ENCODE measurements around the gene VCP. TPM values are rescaled to one million over a fixed set of nuclear protein-coding genes. Genes with fewer than 3 reads are reported as not detected.

The VCP gene
- total RNA-seq, 8 experiments from 2014 or later, result 112 to 342 (median 164) TPM

GRCh38 chr9:35108946-35109575 lies 36.6 kb upstream of the VCP start:
- in situ Hi-C loops (cut with MboI; ENCODE audit: low pct_unique_long_range_greater_than_20kb in 2 of 9, low sequenced_read_pairs in 9 of 9, unreplicated experiment in 9 of 9), result loop anchor here in 4 of 9 experiments (25.0 kb wide), 3 partner anchors 153 to 378 kb away; partner anchors contain the start of gene RUSC2 (in 3 of the 4)

DNA sequence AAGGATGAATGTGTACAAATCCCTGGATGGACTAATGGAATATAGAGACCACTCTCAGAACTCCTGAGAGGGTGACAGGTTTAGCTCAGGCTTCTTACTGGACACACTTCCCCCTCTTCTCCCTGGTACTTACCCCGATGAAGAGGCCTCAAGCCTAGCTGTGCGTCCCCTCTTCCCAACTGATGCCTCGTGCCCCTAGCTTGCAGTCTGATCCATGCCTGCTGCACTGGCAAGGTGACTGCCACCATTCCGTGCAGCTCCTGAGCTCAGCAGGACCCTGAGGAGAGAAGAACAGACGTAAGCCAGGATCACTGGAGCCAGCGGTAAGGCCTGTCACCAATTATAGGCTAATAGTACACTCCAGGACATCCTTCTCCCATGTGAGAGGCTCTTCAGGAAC lies 36.0 kb upstream of the VCP start:
- Histone ChIP-seq H3K4me1 (replicated peaks in 1 of 2) (peaks cover 27 to 32% of the 10 kb centered on the region in 2 donors), H3K4me3 (no peak overlapping the region), H3K27ac (no peak overlapping the region)
- in situ Hi-C loops (cut with MboI; ENCODE audit: low pct_unique_long_range_greater_than_20kb in 2 of 9, low sequenced_read_pairs in 9 of 9, unreplicated experiment in 9 of 9), result loop anchor here in 4 of 9 experiments (25.0 kb wide), 3 partner anchors 154 to 379 kb away; partner anchors contain the start of gene RUSC2 (in 3 of the 4)
- ATAC-seq (replicated peaks in 6 of 8), result no peak
- WGBS, 10 experiments, result 93 to 96% methylated on average over 3 to 6 of the region's 6 CpGs; no CpG with 5 or more reads in 8 of the 10 experiments

More at GRCh38 chr9:35108946-35109575, 36.6 kb upstream of the VCP start:
- ATAC-seq (replicated peaks in 6 of 8), result no peak
- H3K27ac ChIP-seq, result no peak overlapping the region
- peaks cover 25 to 29% of the 10 kb centered on the region in 2 donors for H3K4me1 ChIP-seq (replicated peaks in 1 of 2)
- H3K4me3 ChIP-seq, result no peak overlapping the region
- WGBS, 10 experiments, result 40 to 100% (median 89%) methylated on average over 1 to 7 of the region's 8 CpGs; no CpG with 5 or more reads in 2 of the 10 experiments

- Histone ChIP-seq H3K4me1 (replicated peaks in 1 of 2) (peaks cover 20 to 24% of the 10 kb centered on the region in 2 donors), H3K4me3 (no peak overlapping the region), H3K27ac (no peak overlapping the region)
- ATAC-seq (replicated peaks in 6 of 8), result no peak
- in situ Hi-C loops (cut with MboI; ENCODE audit: low pct_unique_long_range_greater_than_20kb in 2 of 9, low sequenced_read_pairs in 9 of 9, unreplicated experiment in 9 of 9), result loop anchor here in 4 of 9 experiments (25.0 kb wide), 3 partner anchors 155 to 380 kb away; partner anchors contain the start of gene RUSC2 (in 3 of the 4)
- WGBS, 10 experiments, result 60 to 100% (median 87%) methylated on average over 1 to 3 of the region's 18 CpGs; no CpG with 5 or more reads in 6 of the 10 experiments
Measured at GRCh38 chr9:35107297-35108290, 35.2 kb upstream of the VCP start.

GRCh38 chr9:35106343-35106730 lies 33.9 kb upstream of the VCP start:
- Histone ChIP-seq H3K4me3 (no peak overlapping the region), H3K27ac (no peak overlapping the region), H3K4me1 (replicated peaks in 1 of 2) (peaks cover 23 to 24% of the 10 kb centered on the region in 2 donors)
- in situ Hi-C loops (cut with MboI; ENCODE audit: low pct_unique_long_range_greater_than_20kb in 2 of 9, low sequenced_read_pairs in 9 of 9, unreplicated experiment in 9 of 9), result loop anchor here in 4 of 9 experiments (25.0 kb wide), 3 partner anchors 156 to 381 kb away; partner anchors contain the start of gene RUSC2 (in 3 of the 4)
- no peak for ATAC-seq (replicated peaks in 6 of 8)
- 60 to 100% (median 84%) methylated on average over 1 to 5 of the region's 7 CpGs; no CpG with 5 or more reads in 4 of the 10 experiments for WGBS, 10 experiments

DNA sequence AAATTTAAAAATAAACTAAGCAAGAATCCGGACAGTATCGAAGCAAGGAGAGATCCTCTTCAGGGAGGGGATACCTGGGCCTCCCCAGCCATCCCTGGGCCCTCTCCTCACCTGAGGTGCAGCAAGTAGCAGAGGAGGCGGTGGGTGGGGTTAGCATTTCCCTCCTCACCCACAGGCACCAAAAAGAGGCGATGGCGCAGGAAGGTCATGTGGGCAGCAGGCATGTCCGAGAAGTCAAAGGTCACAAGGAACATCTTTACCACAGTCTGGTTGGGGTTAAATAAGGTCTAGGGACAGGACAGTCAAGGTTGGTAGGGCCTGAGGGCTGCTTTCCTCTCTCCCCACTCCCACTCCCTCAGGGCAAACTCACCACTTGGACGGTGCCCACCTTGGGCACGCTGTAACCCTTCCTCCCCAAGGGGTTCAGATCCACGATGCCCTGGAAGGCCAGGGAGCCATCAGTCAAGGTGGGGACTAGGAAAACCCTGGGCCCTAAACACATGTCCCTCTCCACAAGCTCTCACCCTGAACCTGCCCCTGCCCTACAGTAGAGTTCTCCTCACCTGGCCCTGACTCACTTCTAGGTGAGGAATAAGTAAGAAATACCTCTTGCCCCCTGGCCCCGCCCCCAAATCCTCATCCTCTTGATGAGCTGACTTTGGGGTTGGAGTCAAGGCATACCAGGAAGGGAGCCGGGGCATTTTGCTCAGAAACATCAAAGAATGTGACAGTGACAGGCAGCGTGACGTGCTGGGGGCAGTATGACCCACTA lies 33.3 kb upstream of the VCP start:
- H3K4me1 ChIP-seq (replicated peaks in 1 of 2), result peaks cover 23% of the 10 kb centered on the region in 2 donors
- in situ Hi-C loops (cut with MboI; ENCODE audit: low pct_unique_long_range_greater_than_20kb in 2 of 9, low sequenced_read_pairs in 9 of 9, unreplicated experiment in 9 of 9), result loop anchor here in 4 of 9 experiments (25.0 kb wide), 3 partner anchors 157 to 382 kb away; partner anchors contain the start of gene RUSC2 (in 3 of the 4)
- H3K4me3 ChIP-seq, result no peak overlapping the region
- 90 to 100% (median 100%) methylated on average over 2 to 10 of the region's 13 CpGs; no CpG with 5 or more reads in 3 of the 10 experiments for WGBS, 10 experiments
- ATAC-seq (replicated peaks in 6 of 8), result no peak
- no peak overlapping the region for H3K27ac ChIP-seq

- WGBS, 10 experiments, result 86 to 100% (median 93%) methylated on average over 1 to 8 of the region's 12 CpGs; no CpG with 5 or more reads in 4 of the 10 experiments
- in situ Hi-C loops (cut with MboI; ENCODE audit: low pct_unique_long_range_greater_than_20kb in 2 of 9, low sequenced_read_pairs in 9 of 9, unreplicated experiment in 9 of 9), result loop anchor here in 4 of 9 experiments (25.0 kb wide), 3 partner anchors 157 to 382 kb away; partner anchors contain the start of gene RUSC2 (in 3 of the 4)
- peaks cover 17 to 18% of the 10 kb centered on the region in 2 donors for H3K4me1 ChIP-seq (replicated peaks in 1 of 2)
- ATAC-seq (replicated peaks in 6 of 8), result no peak
- no peak overlapping the region for H3K4me3 ChIP-seq
- no peak overlapping the region for H3K27ac ChIP-seq
Measured at GRCh38 chr9:35105126-35105525, 32.7 kb upstream of the VCP start.

DNA sequence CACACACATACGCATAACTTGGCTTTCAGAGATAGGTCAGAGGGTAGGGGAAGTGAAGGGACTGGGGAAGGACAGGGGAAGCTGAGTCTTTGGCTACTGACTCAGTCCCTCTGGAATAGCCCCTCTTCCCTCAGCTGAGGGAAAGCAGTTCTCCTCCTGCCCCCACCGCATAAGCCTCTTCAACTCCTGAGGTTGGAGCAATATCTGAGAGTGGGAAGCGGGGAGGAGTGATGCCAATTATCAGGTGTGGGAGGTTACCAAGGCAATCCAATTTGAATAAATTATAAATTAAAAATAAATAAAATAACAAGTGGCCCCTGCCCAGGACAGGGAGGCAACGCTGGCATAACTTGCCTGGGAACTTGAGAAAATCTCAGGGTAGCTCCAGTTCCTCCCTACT lies 32.2 kb upstream of the VCP start:
- H3K4me3 ChIP-seq, result no peak overlapping the region
- WGBS, 10 experiments, result 71 to 100% (median 100%) methylated on average over 1 to 3 of the region's 4 CpGs; no CpG with 5 or more reads in 6 of the 10 experiments
- H3K4me1 ChIP-seq (replicated peaks in 1 of 2), result peaks cover 17 to 18% of the 10 kb centered on the region in 2 donors
- ATAC-seq (replicated peaks in 6 of 8), result no peak
- in situ Hi-C loops (cut with MboI; ENCODE audit: low pct_unique_long_range_greater_than_20kb in 2 of 9, low sequenced_read_pairs in 9 of 9, unreplicated experiment in 9 of 9), result loop anchor here in 4 of 9 experiments (25.0 kb wide), 3 partner anchors 158 to 383 kb away; partner anchors contain the start of gene RUSC2 (in 3 of the 4)
- H3K27ac ChIP-seq, result peak overlapping the region in 1 of 2 donors; percentile 83

DNA sequence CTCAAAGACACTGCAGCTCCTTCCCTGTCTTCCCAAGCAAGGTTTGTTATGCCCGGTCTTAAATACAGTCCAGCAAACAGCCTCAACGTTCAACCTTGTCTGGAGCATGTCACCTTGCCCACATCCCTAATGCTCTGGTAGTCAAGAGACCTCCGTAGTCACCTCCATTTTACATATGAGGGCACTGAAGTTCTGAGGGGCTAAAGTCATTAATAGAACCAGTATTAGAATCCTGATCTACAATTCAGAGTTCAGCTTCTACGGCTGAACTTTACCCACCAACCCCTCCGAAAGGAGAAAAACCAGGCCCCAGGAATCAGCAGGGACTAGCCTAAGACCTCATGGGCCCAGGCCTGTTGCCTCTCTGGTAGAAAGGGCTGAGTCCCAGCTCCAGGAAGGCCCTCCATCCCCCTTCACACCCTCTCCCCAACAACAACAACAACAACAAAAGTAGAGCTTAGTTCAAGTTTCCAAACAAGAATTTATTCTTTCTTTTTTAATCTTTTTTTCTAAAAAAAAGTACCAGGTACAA lies 31.3 kb upstream of the VCP start:
- peaks cover 17 to 18% of the 10 kb centered on the region in 2 donors for H3K4me1 ChIP-seq (replicated peaks in 1 of 2)
- in situ Hi-C loops (cut with MboI; ENCODE audit: low pct_unique_long_range_greater_than_20kb in 2 of 9, low sequenced_read_pairs in 9 of 9, unreplicated experiment in 9 of 9), result loop anchor here in 4 of 9 experiments (25.0 kb wide), 3 partner anchors 159 to 384 kb away; partner anchors contain the start of gene RUSC2 (in 3 of the 4)
- H3K4me3 ChIP-seq, result peak overlapping the region; percentile 41 to 87 (median 75)
- peak overlapping the region; percentile 80 to 83 for H3K27ac ChIP-seq
- ATAC-seq (replicated peaks in 6 of 8), result no peak
- 0 to 100% (median 9%) methylated on average over 1 to 5 of the region's 5 CpGs; no CpG with 5 or more reads in 2 of the 10 experiments for WGBS, 10 experiments

GRCh38 chr9:35102769-35103659 lies 30.6 kb upstream of the VCP start, which contains the start of gene STOML2:
STOML2 (minus strand) TSS chr9:35103131; CDS start chr9:35103094, 37 bp downstream.
- WGBS, 10 experiments, result 0 to 1% (median 0%) methylated on average over 1 to 32 of the region's 57 CpGs; no CpG with 5 or more reads in 4 of the 10 experiments
- ATAC-seq (replicated peaks in 6 of 8), result peak; percentile 94 to 98 (median 96)
- peak within 1 kb of the TSS; percentile 80 to 83 for H3K27ac ChIP-seq
- H3K4me3 ChIP-seq, result peak within 1 kb of the TSS; percentile 41 to 87 (median 75)
- peaks cover 17 to 18% of the 10 kb centered on the region in 2 donors for H3K4me1 ChIP-seq (replicated peaks in 1 of 2)
- in situ Hi-C loops (cut with MboI; ENCODE audit: low pct_unique_long_range_greater_than_20kb in 2 of 9, low sequenced_read_pairs in 9 of 9, unreplicated experiment in 9 of 9), result loop anchor here in 4 of 9 experiments (25.0 kb wide), 3 partner anchors 159 to 384 kb away; partner anchors contain the start of gene RUSC2 (in 3 of the 4)

DNA sequence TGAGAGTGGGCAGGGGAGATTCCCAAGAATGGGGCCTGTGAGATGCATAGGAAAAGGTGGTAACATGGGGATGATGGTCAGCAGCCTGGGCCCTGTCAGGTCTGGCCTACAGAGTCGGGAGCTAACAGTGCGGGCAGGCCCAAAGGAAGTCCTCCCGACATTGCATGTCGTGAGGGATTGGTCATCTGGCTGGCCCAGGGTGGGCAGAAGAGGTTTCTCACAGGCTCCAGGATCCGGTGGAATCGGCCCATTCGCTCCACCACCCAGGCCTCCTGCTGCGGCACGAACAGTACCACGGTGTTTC lies 30.0 kb upstream of the VCP start:
- Histone ChIP-seq H3K27ac (peak overlapping the region; percentile 80 to 83), H3K4me3 (peak overlapping the region; percentile 41 to 87 (median 75)), H3K4me1 (replicated peaks in 1 of 2) (peaks cover 17 to 18% of the 10 kb centered on the region in 2 donors)
- in situ Hi-C loops (cut with MboI; ENCODE audit: low pct_unique_long_range_greater_than_20kb in 2 of 9, low sequenced_read_pairs in 9 of 9, unreplicated experiment in 9 of 9), result loop anchor here in 4 of 9 experiments (25.0 kb wide), 3 partner anchors 160 to 385 kb away; partner anchors contain the start of gene RUSC2 (in 3 of the 4)
- 0 to 18% (median 3%) methylated on average over 1 to 10 of the region's 10 CpGs; no CpG with 5 or more reads in 5 of the 10 experiments for WGBS, 10 experiments
- peak in 2 of 8 experiments; percentile 29 to 45 for ATAC-seq (replicated peaks in 6 of 8)
